ENCODE measurements around the gene AGRN.
"Not testable (repeated sequence)": the region's sequence is repeated elsewhere in the genome, so short reads cannot be mapped to it uniquely, and the experiment has no call there.

AGRN gene

GRCh38 chr1:1092894-1093609, 73.1 kb downstream of the AGRN start:
- DNase-seq (no peak), ATAC-seq (replicated peaks) (peak; percentile 36 to 76)
- Mint-ChIP-seq H3K36me3 (peaks cover 9 to 24% of the 10 kb centered on the region in 2 donors), H3K27ac (no peak overlapping the region), H3K4me3 (no peak overlapping the region), H3K27me3 (no peaks in the 10 kb centered on the region), H3K9me3 (peaks cover 0 to 2% of the 10 kb centered on the region in 2 donors), H3K4me1 (peaks cover 14 to 19% of the 10 kb centered on the region in 2 donors)

- Mint-ChIP-seq H3K4me3 (no peak overlapping the region), H3K36me3 (peaks cover 6 to 20% of the 10 kb centered on the region in 2 donors), H3K4me1 (peaks cover 11 to 20% of the 10 kb centered on the region in 2 donors), H3K27me3 (no peaks in the 10 kb centered on the region), H3K27ac (no peak overlapping the region), H3K9me3 (peaks cover 0 to 2% of the 10 kb centered on the region in 2 donors)
- no peak for ATAC-seq (replicated peaks)
- DNase-seq: no peak
Measured at GRCh38 chr1:1093610-1093943, 73.7 kb downstream of the AGRN start.

GRCh38 chr1:1094981-1095380, 75.1 kb downstream of the AGRN start:
- Mint-ChIP-seq H3K4me1 (peaks cover 15 to 20% of the 10 kb centered on the region in 2 donors), H3K27me3 (no peaks in the 10 kb centered on the region), H3K27ac (no peak overlapping the region), H3K36me3 (peaks cover 11 to 24% of the 10 kb centered on the region in 2 donors), H3K9me3 (peaks cover 6 to 8% of the 10 kb centered on the region in 2 donors), H3K4me3 (no peak overlapping the region)
- DNase-seq (no peak), ATAC-seq (replicated peaks) (no peak)

GRCh38 chr1:1096136-1096535, 76.2 kb downstream of the AGRN start:
- H3K4me3 Mint-ChIP-seq; H3K27ac Mint-ChIP-seq; DNase-seq; H3K27me3 Mint-ChIP-seq; ATAC-seq (replicated peaks): not testable (repeated sequence)
- H3K9me3 Mint-ChIP-seq: peaks cover 8 to 13% of the 10 kb centered on the region in 2 donors
- H3K4me1 Mint-ChIP-seq: peaks cover 15 to 20% of the 10 kb centered on the region in 2 donors
- H3K36me3 Mint-ChIP-seq: peaks cover 17 to 22% of the 10 kb centered on the region in 2 donors

- H3K36me3 Mint-ChIP-seq: peaks cover 17 to 30% of the 10 kb centered on the region in 2 donors
- ATAC-seq (replicated peaks) (no peak), DNase-seq (no peak)
- H3K27me3 Mint-ChIP-seq: no peaks in the 10 kb centered on the region
- peaks cover 6 to 7% of the 10 kb centered on the region in 2 donors for H3K4me1 Mint-ChIP-seq
- peaks cover 7 to 13% of the 10 kb centered on the region in 2 donors for H3K9me3 Mint-ChIP-seq
- H3K4me3 Mint-ChIP-seq: no peak overlapping the region
- H3K27ac Mint-ChIP-seq: no peak overlapping the region
Measured at GRCh38 chr1:1098681-1099421, 78.9 kb downstream of the AGRN start.

- Mint-ChIP-seq H3K27me3 (no peaks in the 10 kb centered on the region), H3K27ac (no peak overlapping the region), H3K4me3 (no peak overlapping the region), H3K9me3 (peaks cover 7 to 13% of the 10 kb centered on the region in 2 donors), H3K36me3 (peaks cover 17 to 30% of the 10 kb centered on the region in 2 donors), H3K4me1 (peaks cover 6 to 7% of the 10 kb centered on the region in 2 donors)
- ATAC-seq (replicated peaks): no peak
- no peak for DNase-seq
Measured at GRCh38 chr1:1099506-1100183, 79.7 kb downstream of the AGRN start.

GRCh38 chr1:1100296-1100695, 80.4 kb downstream of the AGRN start:
- Mint-ChIP-seq H3K27ac (no peak overlapping the region), H3K9me3 (peaks cover 7 to 13% of the 10 kb centered on the region in 2 donors), H3K27me3 (no peaks in the 10 kb centered on the region), H3K4me1 (peaks cover 6 to 7% of the 10 kb centered on the region in 2 donors), H3K36me3 (peaks cover 17 to 30% of the 10 kb centered on the region in 2 donors), H3K4me3 (no peak overlapping the region)
- DNase-seq (no peak), ATAC-seq (replicated peaks) (no peak)

GRCh38 chr1:1101503-1101902, 81.6 kb downstream of the AGRN start:
- no peak overlapping the region for H3K27ac Mint-ChIP-seq
- H3K4me1 Mint-ChIP-seq: peaks cover 6 to 7% of the 10 kb centered on the region in 2 donors
- H3K36me3 Mint-ChIP-seq: peaks cover 17 to 33% of the 10 kb centered on the region in 2 donors
- no peak overlapping the region for H3K4me3 Mint-ChIP-seq
- ATAC-seq (replicated peaks): no peak
- H3K9me3 Mint-ChIP-seq: peaks cover 7 to 13% of the 10 kb centered on the region in 2 donors
- DNase-seq: no peak
- no peaks in the 10 kb centered on the region for H3K27me3 Mint-ChIP-seq

- ATAC-seq (replicated peaks); H3K27ac Mint-ChIP-seq; H3K4me1 Mint-ChIP-seq; DNase-seq; H3K27me3 Mint-ChIP-seq; H3K4me3 Mint-ChIP-seq: not testable (repeated sequence)
- Mint-ChIP-seq H3K9me3 (peaks cover 7 to 11% of the 10 kb centered on the region in 2 donors), H3K36me3 (peaks cover 11 to 32% of the 10 kb centered on the region in 2 donors)
Measured at GRCh38 chr1:1104152-1104551, 84.2 kb downstream of the AGRN start.
